Measurements from ENCODE around the gene DZIP1L.
"Not testable (repeated sequence)": the region's sequence is repeated elsewhere in the genome, so short reads cannot be mapped to it uniquely, and the experiment has no call there.

Gene DZIP1L, protein sequence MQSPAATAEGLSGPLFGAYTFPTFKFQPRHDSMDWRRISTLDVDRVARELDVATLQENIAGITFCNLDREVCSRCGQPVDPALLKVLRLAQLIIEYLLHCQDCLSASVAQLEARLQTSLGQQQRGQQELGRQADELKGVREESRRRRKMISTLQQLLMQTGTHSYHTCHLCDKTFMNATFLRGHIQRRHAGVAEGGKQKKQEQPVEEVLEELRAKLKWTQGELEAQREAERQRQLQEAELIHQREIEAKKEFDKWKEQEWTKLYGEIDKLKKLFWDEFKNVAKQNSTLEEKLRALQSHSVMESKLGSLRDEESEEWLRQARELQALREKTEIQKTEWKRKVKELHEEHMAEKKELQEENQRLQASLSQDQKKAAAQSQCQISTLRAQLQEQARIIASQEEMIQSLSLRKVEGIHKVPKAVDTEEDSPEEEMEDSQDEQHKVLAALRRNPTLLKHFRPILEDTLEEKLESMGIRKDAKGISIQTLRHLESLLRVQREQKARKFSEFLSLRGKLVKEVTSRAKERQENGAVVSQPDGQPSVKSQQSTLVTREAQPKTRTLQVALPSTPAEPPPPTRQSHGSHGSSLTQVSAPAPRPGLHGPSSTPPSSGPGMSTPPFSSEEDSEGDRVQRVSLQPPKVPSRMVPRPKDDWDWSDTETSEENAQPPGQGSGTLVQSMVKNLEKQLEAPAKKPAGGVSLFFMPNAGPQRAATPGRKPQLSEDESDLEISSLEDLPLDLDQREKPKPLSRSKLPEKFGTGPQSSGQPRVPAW

DNA sequence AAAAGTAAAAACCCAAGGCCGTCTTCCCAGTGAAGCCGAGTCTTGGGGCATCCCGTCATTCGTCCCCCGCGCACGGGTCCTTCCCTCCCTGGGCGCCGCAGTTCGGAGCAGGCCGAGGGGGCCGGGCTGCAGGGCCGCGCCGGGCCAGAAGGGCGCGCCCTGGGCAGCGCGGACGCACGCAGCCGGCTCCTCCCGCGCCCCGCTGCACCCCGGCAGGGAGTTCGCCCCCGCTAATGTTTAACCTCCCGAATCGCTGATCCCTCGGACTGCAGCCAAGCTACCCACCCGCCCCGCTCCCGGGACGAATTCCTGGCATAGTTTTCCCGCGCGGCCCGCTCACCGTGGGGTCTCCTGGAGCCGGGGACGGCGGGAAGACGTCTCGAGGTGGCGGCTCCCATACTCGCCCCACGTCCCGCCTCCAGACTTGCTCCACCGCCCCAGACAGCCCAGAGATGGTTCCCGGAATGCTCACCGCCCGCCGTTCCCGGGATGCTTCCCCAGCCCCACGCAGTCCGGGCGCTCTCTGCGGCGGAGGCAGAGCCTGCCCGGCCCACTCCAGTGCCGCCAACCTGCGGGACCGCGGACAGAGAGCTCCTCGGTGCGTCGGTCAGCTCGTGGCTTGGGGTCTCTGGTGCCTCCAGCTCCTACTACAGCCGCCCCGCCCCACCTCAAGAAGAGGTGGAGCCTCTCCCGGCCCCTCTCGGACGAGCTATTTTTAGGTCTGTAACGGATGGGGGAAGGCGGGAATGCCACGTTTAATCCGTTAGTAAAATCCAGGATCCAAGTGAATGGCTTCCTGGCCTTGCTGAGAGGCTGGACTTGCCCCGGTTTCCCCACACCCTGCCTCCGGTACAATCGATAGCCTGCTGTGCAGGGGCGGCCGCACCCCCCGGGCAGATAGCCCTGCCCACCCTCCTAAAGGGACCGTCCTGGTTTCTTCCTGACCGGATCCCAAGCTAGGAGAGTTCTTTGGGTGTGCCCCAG is at the start of gene DZIP1L:
TSS of gene DZIP1L (minus strand) at position 621 of the 984 bp plus-strand sequence. CDS start 11,637 bp downstream, outside the sequence.
- DNase-seq (ENCODE audit: low read depth), result no peak

DNA sequence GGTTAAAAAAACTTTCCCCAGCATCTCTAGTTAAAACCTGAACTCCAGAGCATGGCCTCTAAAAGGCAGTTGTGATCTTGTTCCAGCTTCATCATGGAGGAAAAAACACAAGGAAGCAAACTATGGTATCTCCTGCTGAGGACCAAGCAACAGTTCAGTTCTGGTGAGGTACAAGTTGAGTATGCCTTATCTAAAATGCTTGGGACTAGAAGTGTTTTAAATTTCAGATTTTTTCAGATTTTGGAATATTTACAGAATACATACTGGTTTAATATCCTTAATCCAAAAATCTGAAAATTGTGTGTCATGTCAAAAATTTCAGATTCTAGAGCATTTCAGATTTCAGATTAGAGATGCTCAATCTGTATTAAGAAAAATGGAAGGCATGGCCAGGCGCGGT is 49.7 kb upstream of the DZIP1L start:
- no peak for DNase-seq (ENCODE audit: low read depth)

DNA sequence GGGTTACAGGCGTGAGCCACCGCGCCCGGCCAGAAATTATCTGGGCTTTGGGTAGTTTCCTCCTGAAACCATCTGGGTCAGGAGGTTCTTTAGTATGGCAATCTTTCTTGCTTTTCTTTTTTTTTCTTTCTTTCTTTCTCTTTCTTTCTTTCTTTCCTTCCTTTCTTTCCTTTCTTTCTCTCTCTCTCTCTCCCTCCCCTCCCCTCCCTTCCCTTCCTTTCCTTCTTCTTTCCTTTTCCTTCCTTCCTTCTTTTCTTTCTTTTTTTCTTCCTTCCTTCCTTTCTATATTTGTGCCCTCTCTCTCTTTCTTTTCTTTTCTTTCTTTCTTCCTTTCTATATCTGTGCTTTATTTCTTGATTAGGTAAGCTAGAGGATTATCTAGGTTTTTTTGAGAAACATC is 42.3 kb upstream of the DZIP1L start:
- no peak for DNase-seq (ENCODE audit: low read depth)

DNA sequence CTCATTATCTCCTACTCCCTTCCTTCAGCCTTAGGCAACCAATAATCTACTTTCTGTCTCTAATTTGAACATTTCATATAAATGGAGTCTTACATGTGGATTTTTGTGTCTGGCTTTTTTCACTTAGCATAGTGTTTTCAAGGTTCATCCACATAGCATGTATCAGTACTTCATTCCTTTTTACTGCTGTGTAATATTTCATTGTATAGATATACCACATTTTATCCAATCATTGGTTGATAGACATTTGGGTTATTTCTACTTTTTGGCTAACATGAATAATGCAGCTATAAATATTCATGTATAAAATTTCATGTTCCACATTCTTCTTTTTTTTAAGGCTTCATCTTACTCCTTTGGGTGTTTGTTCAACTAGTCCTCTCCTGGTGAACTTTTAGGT is 39.1 kb upstream of the DZIP1L start:
- DNase-seq (ENCODE audit: low read depth), result no peak

DNA sequence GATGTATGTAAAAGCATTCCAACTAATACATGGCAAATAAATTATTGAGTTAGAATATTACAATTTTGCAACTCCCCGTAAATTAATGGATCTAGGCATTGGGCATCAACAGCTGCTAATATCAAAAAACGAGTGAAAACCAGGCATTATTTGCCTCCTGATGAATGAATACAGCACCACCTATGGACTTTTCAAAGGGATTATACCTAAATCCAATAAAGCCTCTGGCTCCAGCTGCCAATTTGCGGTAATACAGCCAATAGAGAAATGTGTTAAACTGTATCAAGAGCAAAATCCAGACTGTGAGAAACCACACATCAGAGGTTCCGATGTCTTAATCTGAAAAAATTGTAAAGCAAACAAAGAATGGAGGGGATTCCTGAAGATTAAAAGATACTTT is 33.1 kb upstream of the DZIP1L start:
- no peak for DNase-seq (ENCODE audit: low read depth)

DNA sequence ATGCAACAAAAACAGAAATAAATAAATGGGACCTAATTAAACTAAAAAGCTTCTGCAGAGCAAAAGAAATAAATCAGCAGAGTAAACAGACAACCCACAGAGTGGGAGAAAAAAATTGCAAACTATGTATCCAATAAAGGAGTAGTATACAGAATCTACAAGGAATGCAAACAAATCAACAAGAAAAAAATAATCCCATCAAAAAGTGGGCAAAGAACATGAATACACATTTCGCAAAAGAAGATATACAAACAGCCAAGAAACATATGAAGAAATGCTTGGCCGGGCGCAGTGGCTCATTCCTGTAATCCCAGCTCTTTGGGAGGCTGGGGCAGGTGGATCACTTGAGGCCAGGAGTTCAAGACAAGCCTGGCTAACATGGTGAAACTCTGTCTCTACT is 26.8 kb upstream of the DZIP1L start:
- not testable (repeated sequence) for DNase-seq (ENCODE audit: low read depth)

DNA sequence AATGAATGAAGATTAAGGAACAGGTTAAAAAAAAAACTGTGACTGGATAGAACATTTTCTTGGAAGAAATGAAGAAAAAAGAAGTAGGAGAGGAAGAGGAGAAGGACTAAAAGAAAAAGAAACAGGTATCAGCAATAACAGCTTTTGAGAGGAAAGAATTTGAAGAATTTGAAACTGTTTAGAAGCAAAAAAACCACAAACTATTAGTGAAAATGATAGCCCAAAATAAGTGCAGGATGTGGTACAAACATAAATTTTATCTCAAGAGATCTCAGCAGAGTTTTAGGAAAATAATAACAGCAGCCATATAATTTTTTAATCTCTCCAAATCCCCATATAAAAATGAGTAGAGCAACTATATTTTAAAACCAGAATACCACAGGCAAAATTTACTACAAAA is 25.5 kb upstream of the DZIP1L start:
- no peak for DNase-seq (ENCODE audit: low read depth)

DNA sequence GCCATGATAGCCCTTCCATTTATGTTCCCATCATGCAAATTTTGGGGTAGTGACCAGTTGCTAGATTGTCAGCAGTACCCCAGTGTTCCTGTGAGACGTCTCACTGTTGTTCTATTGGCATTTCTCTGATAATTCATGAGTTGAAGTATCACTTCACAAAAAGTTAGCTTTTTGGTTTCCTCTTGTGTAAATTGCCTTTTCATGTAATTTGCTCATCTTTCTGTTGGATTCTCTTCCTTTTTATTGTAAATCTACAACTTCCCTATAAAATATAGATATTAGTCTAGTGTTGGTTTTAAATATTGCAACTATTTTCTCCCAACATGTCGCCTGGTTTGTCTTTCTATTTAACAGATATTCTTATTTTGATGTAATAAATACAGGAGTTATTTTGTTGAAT is 24.3 kb upstream of the DZIP1L start:
- no peak for DNase-seq (ENCODE audit: low read depth)

DNA sequence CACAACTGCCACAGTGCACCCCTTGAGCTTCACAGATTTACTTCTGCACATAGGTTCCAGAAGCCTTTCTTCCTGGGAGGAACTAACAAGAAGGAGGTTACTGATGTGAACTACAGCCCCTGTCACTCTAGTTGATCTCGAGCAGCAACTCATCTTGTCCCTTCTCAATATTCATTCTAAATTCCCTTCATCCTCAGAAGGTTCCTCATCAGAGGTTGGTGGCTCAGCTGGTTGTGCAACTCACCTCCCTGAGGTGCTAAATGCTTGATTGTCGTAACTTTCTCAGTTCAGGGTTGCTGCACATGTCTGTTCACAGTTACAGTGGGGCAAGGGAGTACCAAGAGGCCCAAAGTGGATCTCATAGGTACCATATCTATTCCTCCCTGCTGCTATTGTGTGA is 22.5 kb upstream of the DZIP1L start:
- no peak for DNase-seq (ENCODE audit: low read depth)

DNA sequence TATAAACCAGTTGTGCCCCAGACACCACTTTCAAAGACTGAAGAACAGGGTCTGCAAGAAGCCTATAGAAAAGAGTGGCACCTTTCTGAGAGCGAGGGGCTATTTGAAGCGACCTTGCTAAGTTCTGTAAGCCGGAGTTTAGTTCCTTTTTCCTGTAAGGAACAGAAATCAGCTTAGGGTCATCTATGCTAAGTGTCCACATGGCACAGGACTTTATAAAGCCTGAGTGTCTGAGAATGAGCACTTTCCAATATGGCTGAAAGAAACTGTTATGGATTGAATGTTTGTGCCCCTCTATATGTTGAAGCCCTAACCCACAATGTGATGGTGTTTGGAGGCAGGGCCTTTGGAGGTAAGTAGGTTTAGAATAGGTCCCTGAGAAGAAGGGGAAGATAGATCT is 20.8 kb upstream of the DZIP1L start:
- no peak for DNase-seq (ENCODE audit: low read depth)

DNA sequence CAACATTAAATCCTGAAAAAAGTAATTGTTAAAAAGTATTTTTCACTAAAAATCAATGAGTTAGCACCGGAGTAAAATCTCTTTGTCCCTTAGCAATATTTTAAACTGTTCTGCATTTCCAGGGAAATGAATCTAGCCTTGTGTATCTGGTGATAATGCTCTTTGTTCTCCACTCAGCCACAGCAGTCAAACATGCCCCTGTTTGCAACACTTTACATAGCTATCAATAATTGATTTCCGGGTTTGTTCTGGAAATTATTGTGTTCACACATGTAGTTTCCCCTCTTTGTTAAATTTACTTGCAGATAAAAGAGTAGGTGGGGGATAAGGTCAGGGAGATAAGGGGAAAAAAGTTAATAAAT is 20.4 kb upstream of the DZIP1L start:
- DNase-seq (ENCODE audit: low read depth), result no peak

DNA sequence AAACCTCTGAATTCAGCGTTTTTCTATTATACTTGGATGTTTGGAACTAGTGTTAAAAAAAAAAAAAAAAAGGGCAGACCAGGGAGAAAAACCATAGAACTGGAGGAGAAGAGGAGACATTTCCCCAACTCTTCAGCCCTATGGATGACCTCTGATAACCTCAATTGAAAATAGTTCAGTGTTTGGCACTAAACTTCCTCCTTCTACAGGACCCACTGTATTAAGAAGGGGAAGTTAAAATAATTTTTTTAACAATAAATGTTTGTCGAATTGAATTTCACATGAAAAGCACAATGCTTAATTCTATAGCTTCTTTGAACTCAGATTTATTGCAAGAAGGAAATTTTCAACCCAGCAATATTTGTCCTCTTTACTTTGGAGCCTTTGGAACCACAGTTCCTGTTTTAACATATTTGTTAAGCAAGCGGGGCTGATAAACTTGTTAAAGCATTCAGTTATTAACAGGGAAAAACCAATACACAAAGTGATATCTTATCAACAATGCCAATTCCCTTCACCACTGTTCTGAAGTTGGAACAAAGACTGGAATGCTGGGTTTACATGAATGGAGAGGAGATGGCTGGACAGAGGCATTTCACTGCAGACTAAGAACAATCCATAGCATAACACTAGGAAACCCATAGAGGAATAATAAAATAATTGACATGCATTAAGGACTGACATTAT is 19.9 kb upstream of the DZIP1L start:
- no peak for DNase-seq (ENCODE audit: low read depth)

DNA sequence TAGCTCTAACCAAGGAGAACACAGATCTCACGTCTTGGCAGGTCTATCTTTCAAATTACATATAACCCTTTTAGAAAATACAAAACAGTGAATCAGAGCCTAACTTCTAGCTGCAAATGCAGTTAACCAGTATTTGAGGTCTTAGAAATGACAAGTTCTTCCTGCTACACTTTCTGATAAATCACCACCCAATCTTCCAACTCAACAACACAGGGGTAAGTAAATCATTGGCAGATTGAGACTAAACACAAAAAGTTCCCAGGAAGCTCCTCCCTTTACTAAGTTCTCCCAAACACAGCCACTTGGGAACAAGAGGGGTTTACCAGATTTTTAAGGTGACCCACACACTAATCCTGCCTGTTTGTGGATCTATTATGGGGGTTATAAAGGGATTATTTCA is 16.8 kb upstream of the DZIP1L start, which contains the start of gene A4GNT:
TSS of gene A4GNT (minus strand) at position 152 of the 400 bp plus-strand sequence. CDS start 1,134 bp downstream, outside the sequence.
- DNase-seq (ENCODE audit: low read depth), result no peak

DNA sequence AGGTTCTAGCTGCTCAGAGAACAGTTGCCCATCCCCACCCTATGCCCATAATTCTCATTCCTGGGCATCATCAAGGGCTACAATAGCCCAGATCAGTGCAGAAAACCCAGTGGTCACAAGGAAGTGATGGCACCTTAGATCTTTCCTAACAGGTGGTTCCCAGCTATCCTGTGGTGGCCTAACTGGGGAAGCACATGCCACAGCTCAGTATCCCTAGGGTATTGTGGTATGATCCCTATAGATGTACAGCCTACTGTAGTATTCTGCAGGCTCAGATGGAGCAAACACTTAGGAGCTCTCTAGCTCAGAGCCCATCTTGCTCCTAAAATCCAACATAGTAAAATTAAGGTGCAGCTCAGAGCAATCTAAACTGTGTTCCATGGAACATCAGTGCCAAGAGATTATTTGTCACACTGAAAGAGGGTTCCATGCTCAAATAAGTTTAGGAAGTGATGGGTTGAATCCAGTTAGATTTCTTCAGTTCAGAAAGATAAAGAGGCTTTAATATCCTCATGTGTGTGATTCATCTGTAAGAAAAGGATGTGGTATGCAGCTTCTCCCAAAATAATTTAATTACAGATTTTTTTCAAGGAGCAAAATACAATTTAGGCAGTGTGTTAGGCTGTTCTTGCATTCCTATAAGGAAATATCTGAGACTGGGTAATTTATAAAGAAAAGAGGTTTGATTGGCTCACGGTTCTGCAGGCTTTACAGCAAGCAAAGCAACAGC is 12.4 kb upstream of the DZIP1L start:
- no peak for DNase-seq (ENCODE audit: low read depth)

DNA sequence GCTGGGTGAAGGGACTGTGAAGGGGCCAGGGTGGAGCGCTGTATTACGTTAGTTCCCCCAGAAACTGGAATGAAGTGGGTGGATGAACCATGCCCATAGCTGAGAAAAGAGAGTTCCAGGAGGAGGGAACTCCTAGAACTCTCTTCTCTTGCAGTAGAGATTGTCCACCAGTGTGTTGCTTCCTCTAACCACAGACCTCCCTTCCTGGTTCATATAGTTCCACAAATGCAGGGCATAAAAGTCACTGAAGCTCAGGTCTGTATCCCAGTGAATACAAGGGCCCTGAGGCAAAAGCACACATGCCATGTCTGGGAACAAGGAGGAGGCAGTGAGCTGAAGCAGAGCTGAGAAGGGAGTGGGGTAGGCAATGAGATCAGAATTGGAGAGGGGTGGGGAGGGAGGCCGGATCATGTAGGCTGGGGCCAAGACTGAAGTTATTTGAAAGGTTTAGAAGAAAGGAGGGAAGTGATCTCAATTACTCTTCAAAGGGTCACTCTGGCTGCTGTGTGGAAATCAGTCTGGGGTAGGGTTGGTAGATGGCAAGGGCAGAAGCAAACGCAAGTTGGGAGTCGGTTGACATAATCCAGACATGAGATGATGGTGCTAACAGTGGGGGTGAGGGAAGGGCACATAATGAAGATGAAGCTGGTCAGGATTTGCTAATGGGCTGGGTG is 10.3 kb upstream of the DZIP1L start:
- no peak for DNase-seq (ENCODE audit: low read depth)

DNA sequence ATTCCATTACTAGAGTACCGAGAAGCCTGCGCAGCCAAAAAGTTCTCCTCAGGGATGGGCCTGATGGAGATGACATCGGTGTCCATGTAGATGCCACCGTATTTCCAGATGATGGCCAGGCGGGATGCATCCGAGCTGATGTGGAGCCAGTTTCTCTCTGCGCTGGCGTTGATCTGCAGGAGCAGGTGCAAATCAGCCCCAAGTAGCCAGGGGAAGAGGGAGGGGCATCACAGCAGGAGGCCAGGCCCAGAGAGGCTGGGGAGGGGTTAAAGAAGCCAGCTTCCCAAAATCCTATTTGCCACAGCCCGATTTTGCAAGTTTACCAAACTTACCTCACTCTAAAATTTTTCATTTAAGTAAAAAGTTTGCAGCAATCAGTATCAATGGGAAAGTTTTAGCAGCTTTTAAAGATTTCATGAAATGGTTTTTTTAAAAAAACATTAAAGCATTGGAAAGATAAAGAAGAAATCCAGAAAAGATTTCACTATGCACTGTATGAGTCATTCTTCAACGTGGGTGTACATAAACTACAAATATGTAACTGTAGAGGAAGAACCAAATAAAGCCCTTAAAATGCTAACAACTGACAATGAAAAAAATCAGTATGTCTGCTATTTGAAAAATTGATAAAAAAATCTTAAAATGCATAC is 9.4 kb upstream of the DZIP1L start:
- no peak for DNase-seq (ENCODE audit: low read depth)

DNA sequence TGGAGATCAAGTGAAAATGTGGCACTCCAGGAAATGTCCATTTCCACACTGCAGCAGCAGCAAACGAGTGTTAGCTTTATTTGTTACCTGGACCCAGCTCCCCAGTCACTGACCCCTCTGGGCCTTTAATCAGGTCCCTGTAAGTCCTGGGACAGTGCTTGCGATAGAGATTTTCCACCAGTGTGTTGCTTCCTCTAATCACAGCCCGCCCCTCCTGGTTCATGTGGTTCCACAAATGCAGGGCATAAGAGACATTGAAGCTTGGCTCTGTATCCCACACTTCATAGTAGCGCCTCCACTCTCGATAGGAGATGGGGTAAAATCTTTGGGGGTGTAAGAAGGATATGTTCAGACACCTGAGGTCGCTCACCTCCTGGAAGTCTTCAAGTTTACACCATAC is 8.8 kb upstream of the DZIP1L start:
- DNase-seq (ENCODE audit: low read depth), result no peak

DNA sequence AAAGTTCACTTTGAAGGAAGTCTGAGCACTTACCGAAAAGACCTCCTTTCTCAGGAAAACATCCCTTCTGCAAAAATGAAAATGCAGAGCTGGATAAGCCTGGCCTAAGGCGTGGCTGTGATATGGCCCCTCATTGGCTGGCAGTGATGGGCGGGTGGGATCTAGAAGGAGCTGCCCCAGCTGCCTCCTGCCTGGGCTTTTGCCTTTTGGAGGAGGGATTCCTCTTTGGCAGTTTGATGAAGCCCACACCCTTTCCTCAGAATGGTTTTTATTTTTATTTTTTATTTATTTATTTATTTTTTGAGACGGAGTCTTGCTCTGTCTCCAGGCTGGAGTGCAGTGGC is 4.0 kb upstream of the DZIP1L start:
- DNase-seq (ENCODE audit: low read depth), result no peak

DNA sequence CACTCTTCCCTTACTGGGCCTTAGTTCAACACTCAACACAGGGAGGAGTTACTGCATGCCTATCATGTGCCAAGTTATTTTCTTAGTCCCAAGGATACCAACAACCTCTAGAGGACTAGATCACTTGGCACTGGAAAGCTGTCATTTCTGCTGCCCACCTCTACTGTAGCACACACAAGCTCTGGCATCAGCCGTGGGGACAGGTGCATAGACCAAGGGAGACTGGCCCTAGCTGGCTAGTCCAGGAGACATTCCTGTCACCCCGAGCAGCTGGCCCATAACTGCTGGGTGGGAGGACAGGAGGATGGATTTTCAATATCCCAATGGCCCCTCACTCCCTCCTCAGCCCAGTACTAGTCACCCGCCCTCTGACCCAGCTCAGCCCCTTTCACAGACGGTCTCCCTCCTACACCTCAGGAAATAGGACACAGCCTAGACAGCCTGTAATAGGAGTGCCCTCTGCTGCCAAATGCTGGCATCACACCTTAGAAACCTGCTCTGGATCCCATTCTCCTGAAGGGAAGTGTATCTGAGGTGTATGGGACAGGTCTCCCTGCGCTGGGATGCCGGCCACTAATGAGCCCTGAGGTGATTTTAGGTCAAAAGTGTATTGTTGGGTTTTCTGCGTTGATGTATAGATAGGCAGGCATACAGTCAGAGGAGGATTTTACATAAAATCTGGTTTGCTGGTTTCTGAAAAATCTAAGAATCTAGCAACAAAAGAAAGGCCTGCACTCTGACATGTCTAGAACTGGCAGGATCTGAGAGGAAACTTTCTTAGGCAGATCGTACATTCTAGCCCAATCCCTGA is 3.4 kb upstream of the DZIP1L start:
- DNase-seq (ENCODE audit: low read depth), result no peak

Data from non-pigmented ciliary epithelial cell (primary cell).